GM18870 (cell line): ENCODE data around the gene EPHA8.

Experiments
- ATAC-seq: cut with Tn5 transposase; IDR thresholded peaks from one replicate; pipeline ENCODE4 v1.9.1; 2021; ENCODE audit warnings: moderate library complexity; ENCODE audit not compliant: unreplicated experiment

Gene EPHA8

GRCh38 chr1:22535399-22535798, 27.9 kb upstream of the EPHA8 start:
- no peak for ATAC-seq

GRCh38 chr1:22536506-22536905, 26.8 kb upstream of the EPHA8 start:
- no peak for ATAC-seq

GRCh38 chr1:22537441-22538139, 25.7 kb upstream of the EPHA8 start:
- ATAC-seq: no peak

GRCh38 chr1:22539510-22540118, 23.7 kb upstream of the EPHA8 start:
- ATAC-seq: no peak

- no peak for ATAC-seq
Observed at GRCh38 chr1:22540337-22540736, 23.0 kb upstream of the EPHA8 start.

GRCh38 chr1:22542886-22543285, 20.4 kb upstream of the EPHA8 start:
- no peak for ATAC-seq

- ATAC-seq: no peak
Observed at GRCh38 chr1:22543679-22544078, 19.6 kb upstream of the EPHA8 start.

- ATAC-seq: no peak
Observed at GRCh38 chr1:22544606-22545005, 18.7 kb upstream of the EPHA8 start.

- no peak for ATAC-seq
Observed at GRCh38 chr1:22545141-22545540, 18.1 kb upstream of the EPHA8 start.

GRCh38 chr1:22547186-22547817, 16.0 kb upstream of the EPHA8 start:
- no peak for ATAC-seq

- no peak for ATAC-seq
Observed at GRCh38 chr1:22547818-22548462, 15.3 kb upstream of the EPHA8 start.

GRCh38 chr1:22550021-22550420, 13.3 kb upstream of the EPHA8 start:
- no peak for ATAC-seq

- ATAC-seq: no peak
Observed at GRCh38 chr1:22551591-22551990, 11.7 kb upstream of the EPHA8 start.

- ATAC-seq: no peak
Observed at GRCh38 chr1:22552021-22552420, 11.3 kb upstream of the EPHA8 start.

- ATAC-seq: no peak
Observed at GRCh38 chr1:22553104-22553880, 10.0 kb upstream of the EPHA8 start.

GRCh38 chr1:22553991-22554522, 9.2 kb upstream of the EPHA8 start:
- no peak for ATAC-seq

GRCh38 chr1:22555371-22555656, 8.0 kb upstream of the EPHA8 start:
- ATAC-seq: no peak

- no peak for ATAC-seq
Observed at GRCh38 chr1:22556391-22557104, 6.7 kb upstream of the EPHA8 start.

GRCh38 chr1:22557341-22557950, 5.8 kb upstream of the EPHA8 start:
- ATAC-seq: no peak
